LoVo (cell line): ENCODE results near the gene DENND5A.
"Not testable (repeated sequence)": the region's sequence is repeated elsewhere in the genome, so short reads cannot be mapped to it uniquely, and the experiment has no call there.

Experiments used
- DNase-seq: peaks from one replicate; pipeline ENCODE4 v3.0.0-alpha.2; 2016; ENCODE audit warnings: low spot score

DENND5A gene

GRCh38 chr11:9138133-9138453 is 127.1 kb downstream of the DENND5A start:
- DNase-seq = no peak

- peak; percentile 47 for DNase-seq
These were observed 127.6 kb downstream of the DENND5A start for GRCh38 chr11:9137293-9138132.

GRCh38 chr11:9136741-9137140 is 128.4 kb downstream of the DENND5A start:
- DNase-seq = no peak

- DNase-seq = no peak
These were observed 131.2 kb downstream of the DENND5A start for GRCh38 chr11:9133956-9134355.

- DNase-seq = no peak
These were observed 132.8 kb downstream of the DENND5A start for GRCh38 chr11:9132203-9132878.

- DNase-seq = no peak
These were observed 134.9 kb downstream of the DENND5A start for GRCh38 chr11:9130297-9130696.

- DNase-seq = no peak
These were observed 138.5 kb downstream of the DENND5A start for GRCh38 chr11:9126636-9127035.

GRCh38 chr11:9125185-9125886 is 139.8 kb downstream of the DENND5A start:
- no peak for DNase-seq

- no peak for DNase-seq
These were observed 141.4 kb downstream of the DENND5A start for GRCh38 chr11:9123595-9124304.

- DNase-seq = no peak
These were observed 143.7 kb downstream of the DENND5A start for GRCh38 chr11:9121469-9121796.

- DNase-seq = no peak
These were observed 144.3 kb downstream of the DENND5A start for GRCh38 chr11:9120664-9121468.

GRCh38 chr11:9118277-9118676 is 146.9 kb downstream of the DENND5A start:
- DNase-seq = no peak

GRCh38 chr11:9112075-9112474 is 153.1 kb downstream of the DENND5A start:
- DNase-seq = no peak

- DNase-seq = no peak
These were observed 155.1 kb downstream of the DENND5A start for GRCh38 chr11:9109858-9110731.

- no peak for DNase-seq
These were observed 160.6 kb downstream of the DENND5A start for GRCh38 chr11:9104580-9104979.

- DNase-seq = no peak
These were observed 161.4 kb downstream of the DENND5A start for GRCh38 chr11:9103542-9104276.

GRCh38 chr11:9099617-9100016 is 165.5 kb downstream of the DENND5A start:
- DNase-seq = no peak

- not testable (repeated sequence) for DNase-seq
These were observed 166.7 kb downstream of the DENND5A start for GRCh38 chr11:9098455-9098854.

GRCh38 chr11:9097186-9097943 is 167.8 kb downstream of the DENND5A start:
- not testable (repeated sequence) for DNase-seq
